K562 (cell line): ENCODE results near the gene PIGC. TPM values are rescaled to one million over a fixed set of nuclear protein-coding genes. Genes with fewer than 3 reads are reported as not detected.

ENCODE experiments used
- ATF1 ChIP-seq, 2 experiments: fragments of 450-650 bp in 1 of 2; IDR thresholded peaks; 2 replicates each; pipeline ENCODE4 v1.6.1; 2016; ENCODE audit warnings: missing compliant biosample characterization in 1 of 2, missing genetic modification characterization in 1 of 2
- ATF7 ChIP-seq: fragments of 450-650 bp; IDR thresholded peaks from 2 replicates; pipeline ENCODE4 v1.7.1; 2014; ENCODE audit warnings: mild to moderate bottlenecking, moderate library complexity
- BRD9 ChIP-seq: fragments of 450-650 bp; IDR thresholded peaks from 2 replicates; pipeline ENCODE4 v1.6.1; 2018; ENCODE audit warnings: low read depth; ENCODE audit not compliant: partially characterized antibody
- CREB5 ChIP-seq: fragments of 250-450 bp; sonication (Bioruptor Pico); IDR thresholded peaks from 2 replicates; pipeline ENCODE4 v1.5.0; 2020; ENCODE audit warnings: mild to moderate bottlenecking
- ELF4 ChIP-seq: fragments of 450-650 bp; formaldehyde crosslinking; IDR thresholded peaks from 2 replicates; pipeline ENCODE4 v1.4.0; 2022; ENCODE audit warnings: missing genetic modification characterization
- ETV1 ChIP-seq: fragments of 450-650 bp; conservative IDR thresholded peaks from 2 replicates; pipeline ENCODE4 v1.6.1; 2016; ENCODE audit warnings: missing genetic modification characterization, control low read depth, low read depth, missing compliant biosample characterization
- MBD2 ChIP-seq: sonication (generic); IDR thresholded peaks from 2 replicates; pipeline ENCODE4 v1.6.1; 2016; ENCODE audit warnings: low read depth, borderline replicate concordance
- NCOA1 ChIP-seq: fragments of 450-650 bp; IDR thresholded peaks from 2 replicates; pipeline ENCODE4 v1.6.1; 2016; ENCODE audit warnings: low read depth
- SAFB2 ChIP-seq: fragments of 200-400 bp; formaldehyde crosslinking; IDR thresholded peaks from 2 replicates; pipeline ENCODE4 v1.6.1; 2018; ENCODE audit warnings: borderline replicate concordance, low read length, low read depth, moderate library complexity; ENCODE audit not compliant: severe bottlenecking
- SIN3B ChIP-seq: fragments of 450-650 bp; IDR thresholded peaks from 2 replicates; pipeline ENCODE4 v1.6.1; 2017; ENCODE audit warnings: low read depth, mild to moderate bottlenecking, moderate library complexity
- SMARCA4 ChIP-seq: fragments of 450-650 bp; IDR thresholded peaks from 2 replicates; pipeline ENCODE4 v1.6.1; 2016
- SOX6 ChIP-seq: fragments of 450-650 bp; IDR thresholded peaks from 2 replicates; pipeline ENCODE4 v1.6.1; 2014; ENCODE audit warnings: mild to moderate bottlenecking
- SPI1 ChIP-seq: IDR thresholded peaks from 2 replicates; pipeline ENCODE4 v1.6.1; 2011; ENCODE audit warnings: low read depth, low read length, control low read depth, borderline replicate concordance
- STAG1 ChIP-seq: sonication (generic); formaldehyde crosslinking; IDR thresholded peaks from 2 replicates; pipeline ENCODE4 v1.5.0; 2020; ENCODE audit warnings: missing genetic modification reagents, borderline replicate concordance
- ZBTB9 ChIP-seq: fragments of 450-650 bp; formaldehyde crosslinking; IDR thresholded peaks from 2 replicates; pipeline ENCODE4 v1.4.0; 2020; ENCODE audit warnings: mild to moderate bottlenecking, moderate library complexity
- ZNF143 ChIP-seq: sonication (generic); formaldehyde crosslinking; IDR thresholded peaks from 2 replicates; pipeline ENCODE4 v1.9.0; 2022; ENCODE audit warnings: mild to moderate bottlenecking, missing genetic modification reagents
- ZNF217 ChIP-seq: sonication (generic); formaldehyde crosslinking; IDR thresholded peaks from 2 replicates; pipeline ENCODE4 v1.8.0; 2022; ENCODE audit warnings: mild to moderate bottlenecking, missing genetic modification reagents
- ZNF318 ChIP-seq, 2 experiments: fragments of 450-650 bp; IDR thresholded peaks; 2 replicates each; pipeline ENCODE4 v1.6.1; 2016; ENCODE audit warnings: mild to moderate bottlenecking in 2 of 2, borderline replicate concordance in 1 of 2, low read depth in 1 of 2, moderate library complexity in 1 of 2
- polyA plus RNA-seq, 8 experiments: library from polyadenylated mRNA; depleted of rRNA in 4 of 8; stranded (reverse) in 5 of 8; unstranded in 3 of 8; fragments of >200 nt; fragmentation: Nextera tagmentation in 2 of 8; fragmentation: Illumina TruSeq in 1 of 8; extraction: Ambion mirVana in 2 of 8; extraction: Trizol in 1 of 8; gene quantifications; 2 replicates each; pipeline versions ENCODE4 v1.2.1 to v1.2.3, GENCODE V29; 2011 to 2014; ENCODE audit warnings: inconsistent platforms in 1 of 8, missing spikeins in 1 of 8
- total RNA-seq, 7 experiments: library from RNA; depleted of rRNA in 6 of 7; stranded (reverse); fragments of >200 nt in 6 of 7; fragmentation: Illumina TruSeq in 2 of 7; extraction: Trizol in 2 of 7; gene quantifications; 2 replicates each; pipeline versions ENCODE4 v1.2.1 to v1.2.3, GENCODE V29; 2011 to 2021; ENCODE audit warnings: low replicate concordance in 1 of 7

Gene PIGC
- total and polyA plus RNA-seq, 9 of the 15 experiments (the other 6 are each of a cell fraction or from before 2014, with no cell fraction given): 30.5 to 97.9 (median 54.7) TPM

- TF ChIP-seq NCOA1 (0 out of 2 replicates have a peak, but pooled peaks have one; percentile 27), SPI1 (0 out of 2 replicates have a peak, but pooled peaks have one; percentile 11), SAFB2 (no peak), SIN3B (no peak), SMARCA4 (peak; percentile 73; the same call in 1 of the 2 replicates), ELF4 (0 out of 2 replicates have a peak, but pooled peaks have one; percentile 22), ZNF318 (IDR thresholded peaks at IDR 0.05; ENCODE audit: borderline replicate concordance in 1 of 2, low read depth in 1 of 2) (no peak), ZNF217 (CRISPR knock-in tag) (no peak), CREB5 (CRISPR knock-in tag) (0 out of 2 replicates have a peak, but pooled peaks have one; percentile 11), BRD9 (no peak), STAG1 (CRISPR knock-in tag) (no peak), ZNF143 (CRISPR knock-in tag) (no peak), SOX6 (peak; percentile 41; the same call in 1 of the 2 replicates), ZBTB9 (CRISPR knock-in tag) (no peak; the same call in 1 of the 2 replicates), ATF1 (CRISPR knock-in tag; IDR thresholded peaks at IDR 0.05) (no peak), ATF1 (tag; IDR thresholded peaks at IDR 0.05) (no peak), ATF7 (peak; percentile 24; the same call in 1 of the 2 replicates), MBD2 (no peak), ETV1 (no peak)
Measured at GRCh38 chr1:172486805-172487454, 43.1 kb upstream of the PIGC start (continued).
